GM23338 (cell line): ENCODE data around the gene INPP4B. TPM values are rescaled to one million over a fixed set of nuclear protein-coding genes. Genes with fewer than 3 reads are reported as not detected.

ENCODE experiments used
- ATAC-seq: fragments of 200-7000 bp; cut with Tn5 transposase; 3 replicates; pipeline ENCODE4 v1.9.1; 2020
- DNase-seq: peaks from one replicate; pipeline ENCODE4 v3.0.0-alpha.2; 2015; ENCODE audit warnings: low spot score
- H2AFZ ChIP-seq: fragments of 200-600 bp; sonication (generic); 2 replicates; pipeline ENCODE4 v1.8.0; 2016; ENCODE audit warnings: antibody characterized with exemption, mild to moderate bottlenecking, moderate library complexity
- H3F3A ChIP-seq: fragments of 200-600 bp; sonication (generic); replicated peaks from 2 replicates; pipeline ENCODE4 v1.8.0; 2017; ENCODE audit warnings: antibody characterized with exemption, mixed run types, low read depth
- H3K27ac ChIP-seq: fragments of 200-600 bp; sonication (generic); 2 replicates; pipeline ENCODE4 v1.6.1; 2016; ENCODE audit warnings: low read depth
- H3K27me3 ChIP-seq: fragments of 200-600 bp; sonication (generic); 2 replicates; pipeline ENCODE4 v1.8.0; 2016; ENCODE audit warnings: mild to moderate bottlenecking, mixed run types, moderate library complexity; ENCODE audit not compliant: insufficient read depth
- H3K36me3 ChIP-seq: fragments of 200-600 bp; sonication (generic); 2 replicates; pipeline ENCODE4 v1.8.0; 2016; ENCODE audit warnings: mild to moderate bottlenecking; ENCODE audit not compliant: insufficient read depth
- H3K4me1 ChIP-seq: fragments of 200-600 bp; sonication (generic); 2 replicates; pipeline ENCODE4 v1.8.0; 2016; ENCODE audit warnings: mild to moderate bottlenecking, moderate library complexity; ENCODE audit not compliant: insufficient read depth
- H3K4me2 ChIP-seq: fragments of 200-600 bp; sonication (generic); 2 replicates; pipeline ENCODE4 v1.7.1; 2017; ENCODE audit warnings: mixed run types
- H3K4me3 ChIP-seq: fragments of 200-600 bp; sonication (generic); 2 replicates; pipeline ENCODE4 v1.6.1; 2016; ENCODE audit warnings: mixed run types
- H3K79me2 ChIP-seq: fragments of 200-600 bp; sonication (generic); replicated peaks from 2 replicates; pipeline ENCODE4 v1.8.0; 2017; ENCODE audit warnings: mild to moderate bottlenecking; ENCODE audit not compliant: insufficient read depth
- H3K9me2 ChIP-seq: fragments of 200-600 bp; sonication (generic); 2 replicates; pipeline ENCODE4 v1.8.0; 2017; ENCODE audit not compliant: insufficient read depth
- H4K20me1 ChIP-seq: fragments of 200-600 bp; sonication (generic); replicated peaks from 2 replicates; pipeline ENCODE4 v1.8.0; 2017; ENCODE audit warnings: mild to moderate bottlenecking; ENCODE audit not compliant: insufficient read depth
- H3K27ac Mint-ChIP-seq: 2 replicates; pipeline ENCODE4 v1.8.0; 2020; ENCODE audit warnings: inconsistent platforms, mild to moderate bottlenecking, moderate library complexity, mixed read lengths
- H3K27me3 Mint-ChIP-seq: 3 replicates; pipeline ENCODE4 v1.8.0; 2022; ENCODE audit warnings: low read depth, mild to moderate bottlenecking, moderate library complexity, mixed read lengths, inconsistent platforms; ENCODE audit not compliant: insufficient read depth, poor library complexity
- H3K36me3 Mint-ChIP-seq: 3 replicates; pipeline ENCODE4 v1.8.0; 2021; ENCODE audit warnings: low read depth, mild to moderate bottlenecking, inconsistent platforms, moderate library complexity, mixed read lengths
- H3K4me1 Mint-ChIP-seq: 3 replicates; pipeline ENCODE4 v1.8.0; 2020; ENCODE audit warnings: mild to moderate bottlenecking, inconsistent platforms, mixed read lengths
- H3K4me3 Mint-ChIP-seq: 3 replicates; pipeline ENCODE4 v1.8.0; 2021; ENCODE audit warnings: moderate library complexity, mild to moderate bottlenecking, inconsistent platforms, mixed read lengths
- H3K9me3 Mint-ChIP-seq: 3 replicates; pipeline ENCODE4 v1.8.0; 2020; ENCODE audit warnings: moderate library complexity, mild to moderate bottlenecking, inconsistent platforms, mixed read lengths
- CREB1 ChIP-seq: fragments of 250-450 bp; sonication (Bioruptor Pico); IDR thresholded peaks from 2 replicates; pipeline ENCODE4 v1.5.0; 2020; ENCODE audit warnings: low read depth, mild to moderate bottlenecking, moderate library complexity
- CTCF ChIP-seq, 2 experiments: fragments of 200-600 bp in 1 of 2; sonication (generic) in 1 of 2; conservative IDR thresholded peaks; 2 replicates each; pipeline versions ENCODE4 v1.5.1 to v1.6.1; 2016 to 2017; ENCODE audit warnings: antibody characterized with exemption in 2 of 2, low read depth in 2 of 2, mild to moderate bottlenecking in 2 of 2, moderate library complexity in 1 of 2
- NANOG ChIP-seq: IDR thresholded peaks from 2 replicates; pipeline ENCODE4 v1.6.1; 2016; ENCODE audit warnings: antibody characterized with exemption, borderline replicate concordance
- POLR2AphosphoS5 ChIP-seq: IDR thresholded peaks from 2 replicates; pipeline ENCODE4 v1.6.1; 2016; ENCODE audit warnings: antibody characterized with exemption, low read depth
- STAT1 ChIP-seq: IDR thresholded peaks from one replicate; pipeline ENCODE4 v1.6.1; 2016; ENCODE audit warnings: antibody characterized with exemption; ENCODE audit not compliant: unreplicated experiment
- ZNF114 ChIP-seq: fragments of 250-450 bp; sonication (Bioruptor Pico); IDR thresholded peaks from 2 replicates; pipeline ENCODE4 v1.5.0; 2020; ENCODE audit warnings: mild to moderate bottlenecking, moderate library complexity
- ZNF331 ChIP-seq: fragments of 250-450 bp; sonication (Bioruptor Pico); IDR thresholded peaks from 2 replicates; pipeline ENCODE4 v1.5.0; 2020; ENCODE audit warnings: low read depth, mild to moderate bottlenecking, moderate library complexity
- polyA plus RNA-seq: library from polyadenylated mRNA; unstranded; fragments of >200 nt; fragmentation: Nextera tagmentation; extraction: Ambion mirVana; gene quantifications from 2 replicates; pipeline ENCODE4 v1.2.1, GENCODE V29; 2016
- total RNA-seq: library from RNA; depleted of rRNA; stranded (reverse); fragments of >200 nt; shearing (Covaris generic); gene quantifications from 2 replicates; pipeline ENCODE4 v1.2.3, GENCODE V29; 2014

Gene INPP4B
- total and polyA plus RNA-seq, 2 experiments from 2014 or later: 0.11 to 0.14 TPM

GRCh38 chr4:142440093-142440492 lies 406.0 kb downstream of the INPP4B start (continued):
- TF ChIP-seq ZNF331 (CRISPR knock-in tag) (no peak), CTCF (conservative IDR thresholded peaks at IDR 0.05; ENCODE audit: low read depth in 2 of 2) (no peak), CREB1 (CRISPR knock-in tag) (no peak), ZNF114 (CRISPR knock-in tag) (no peak), STAT1 (no peak), POLR2AphosphoS5 (no peak)

- Histone ChIP-seq H3K4me3 (no peak overlapping the region), H3F3A (no peaks in the 10 kb centered on the region), H3K36me3 (no peaks in the 10 kb centered on the region), H4K20me1 (no peaks in the 10 kb centered on the region), H3K27me3 (no peaks in the 10 kb centered on the region), H3K4me2 (0 out of 2 replicates have a peak overlapping the region, but pooled peaks have one; percentile 16), H3K27ac (no peak overlapping the region), H3K79me2 (no peaks in the 10 kb centered on the region), H3K9me2 (peaks cover 21% of the 10 kb centered on the region; the same call in 1 of the 2 replicates), H3K4me1 (peaks cover 4% of the 10 kb centered on the region; the same call in 1 of the 2 replicates), H2AFZ (peak overlapping the region; percentile 78)
- peak overlapping the region; percentile 71 for H3K27ac Mint-ChIP-seq
- no peak overlapping the region for H3K4me3 Mint-ChIP-seq
- peaks cover 10% of the 10 kb centered on the region for H3K27me3 Mint-ChIP-seq
- H3K36me3 Mint-ChIP-seq: peaks cover 16% of the 10 kb centered on the region; the same call in 1 of the 3 replicates
- H3K9me3 Mint-ChIP-seq: peaks cover 7% of the 10 kb centered on the region; the same call in 2 of the 3 replicates
- H3K4me1 Mint-ChIP-seq: peaks cover 18% of the 10 kb centered on the region
- ATAC-seq (peak; percentile 92), DNase-seq (peak; percentile 82)
- TF ChIP-seq STAT1 (no peak), NANOG (0 out of 2 replicates have a peak, but pooled peaks have one; percentile 17), CTCF (conservative IDR thresholded peaks at IDR 0.05; ENCODE audit: low read depth in 2 of 2) (no peak)
Measured at GRCh38 chr4:142435599-142436235, 410.4 kb downstream of the INPP4B start.
